Heart right ventricle (tissue), 16 donors: ENCODE results near the gene RERG. TPM values are rescaled to one million over a fixed set of nuclear protein-coding genes. Genes with fewer than 3 reads are reported as not detected.
A peak's percentile ranks its signal among the peaks of the same experiment; 100 is the strongest.

Experiments used
- ATAC-seq, 8 donors: fragments of 200-7000 bp; cut with Tn5 transposase; one replicate each; pipeline ENCODE4 v1.9.1; 2020; ENCODE audit warnings: mild to moderate bottlenecking in 8 of 8, moderate library complexity in 8 of 8, moderate number of reproducible peaks in 1 of 8
- DNase-seq, 2 donors: peaks; one replicate each; pipeline ENCODE4 v3.0.0-alpha.2; 2020
- H3K27ac ChIP-seq, 10 donors: fragments of 200-600 bp; sonication (generic) in 2 of 10; one replicate each; pipeline versions ENCODE4 v1.5.0 to v1.8.0; 2020 to 2022; ENCODE audit warnings: mild to moderate bottlenecking in 3 of 10
- H3K27me3 ChIP-seq, 7 donors: fragments of 200-600 bp; one replicate each; pipeline ENCODE4 v1.8.0; 2021 to 2022; ENCODE audit warnings: mild to moderate bottlenecking in 2 of 7
- H3K36me3 ChIP-seq, 9 donors: fragments of 200-600 bp; sonication (generic) in 1 of 9; one replicate each; pipeline versions ENCODE4 v1.5.0 to v1.8.0; 2020 to 2022; ENCODE audit warnings: mild to moderate bottlenecking in 2 of 9
- H3K4me1 ChIP-seq, 9 donors: fragments of 200-600 bp; sonication (generic) in 1 of 9; one replicate each; pipeline versions ENCODE4 v1.5.0 to v1.8.0; 2020 to 2022; ENCODE audit warnings: mild to moderate bottlenecking in 4 of 9
- H3K4me3 ChIP-seq, 10 donors: fragments of 200-600 bp; sonication (generic) in 2 of 10; one replicate each; pipeline versions ENCODE4 v1.5.0 to v1.8.0; 2020 to 2022; ENCODE audit warnings: mild to moderate bottlenecking in 7 of 10, moderate library complexity in 2 of 10
- H3K9me3 ChIP-seq, 11 donors: fragments of 200-600 bp in 10 of 11; sonication (generic) in 2 of 11; one replicate each; pipeline versions ENCODE4 v1.5.0 to v1.8.0; 2013 to 2022; ENCODE audit warnings: mild to moderate bottlenecking in 2 of 11, control low read depth in 1 of 11, moderate library complexity in 1 of 11
- CTCF ChIP-seq, 9 donors: fragments of 200-600 bp; sonication (generic) in 2 of 9; IDR thresholded peaks; one replicate each; pipeline versions ENCODE4 v1.5.0 to v1.8.0; 2021 to 2022; ENCODE audit warnings: antibody characterized with exemption in 9 of 9, mild to moderate bottlenecking in 5 of 9, moderate library complexity in 1 of 9
- WGBS, 2 donors: extraction: QIAGEN DNeasy Blood & Tissue Kit; methylation state at CpG; one replicate each; pipeline ENCODE4 v1.1.7; 2013; ENCODE audit warnings: inconsistent platforms in 1 of 2; 5-methylcytosine and 5-hydroxymethylcytosine counted together
- intact Hi-C, 10 donors: fragments of 100-400 bp; cut with DNase I; formaldehyde crosslinking; loops; one replicate each; pipeline versions ENCODE4 v1.11.1 to v1.14.2; 2022
- polyA plus RNA-seq, 2 donors: library from polyadenylated mRNA; stranded (reverse); fragments of 200-250 nt; gene quantifications; one replicate each; pipeline ENCODE4 v1.2.3, GENCODE V29; 2013
- total RNA-seq, 10 donors: library from RNA; stranded (reverse); fragmentation: NEBNext Ultra II Directional in 3 of 10; extraction: Animal tissue kit (Norgen Biotek cat#: 25700) in 3 of 10; gene quantifications; one replicate each; pipeline versions ENCODE4 v1.2.1 to v1.2.4, GENCODE V29; 2021 to 2023
- donor health status: Arrhythmogenic right ventricular cardiomyopathy.
- donor health status: ischemic (EF 13 %, LVEDD 7.1; RV severe dilation, severe dysfunction).
- donor health status: healthy with polysubstance abuse.
- donor health status: DM: no; HTN: yes; CAD: no.
- donor health status: DM: no; HTN: no; CAD: no.
- donor health status: ischemic (EF 25% LVEDD 6.9; RV normal size, moderate dysfunction).
- donor health status: ischemic (EF 25% LVEDD 5.7; RV mildly dilated, moderate dysfunction).
- donor health status: healthy.
- donor health status: DM: yes; HTN: yes; CAD: no.
- donor health status: Ischemic cardiomyopathy.
- donor health status: ischemic (EF 35%, LVEDD 5.7; RV mildly dilated, moderate dysfunction).
- donor health status: nonischemic (EF 11% LVEDD 7.7; RV severe dilation, severe dysfunction).
- donor health status: DM: yes; HTN: yes; CAD: no.
- donor health status: PGD.
- donor health status: ischemic (EF 29% LVEDD 5.4; RV normal size, mild dysfunction).
- donor health status: nonischemic (EF 23%, LVEDD 6.1; RV moderate dilation, normal function).

Gene RERG
- total and polyA plus RNA-seq, 12 donors, result 2.1 to 9.7 (median 2.7) TPM

GRCh38 chr12:15184484-15184883 lies 36.7 kb downstream of the RERG start:
- DNase-seq, result no peak
- Histone ChIP-seq H3K4me3 (no peak overlapping the region), H3K4me1 (peaks cover 0 to 18% (median 5%) of the 10 kb centered on the region in 9 donors), H3K36me3 (no peaks in the 10 kb centered on the region), H3K27ac (no peak overlapping the region), H3K27me3 (no peaks in the 10 kb centered on the region), H3K9me3 (no peaks in the 10 kb centered on the region)
- TF ChIP-seq CTCF (IDR thresholded peaks at IDR 0.05), result no peak
- ATAC-seq, result no peak
- 72 to 74% methylated on average over 4 of the region's 4 CpGs for WGBS, 2 donors
- intact Hi-C loops, result loop anchor here in 1 of 10 donors (5.0 kb wide), 1 partner anchor 33 kb away; no protein-coding TSS in a partner anchor

- TF ChIP-seq CTCF (IDR thresholded peaks at IDR 0.05), result no peak
- Histone ChIP-seq H3K4me3 (no peak overlapping the region), H3K36me3 (no peaks in the 10 kb centered on the region), H3K27me3 (no peaks in the 10 kb centered on the region), H3K27ac (peak overlapping the region in 1 of 10 donors; percentile 2), H3K9me3 (no peaks in the 10 kb centered on the region), H3K4me1 (peaks cover 0 to 21% (median 10%) of the 10 kb centered on the region in 9 donors)
- intact Hi-C loops, result loop anchor here in 1 of 10 donors (5.0 kb wide), 1 partner anchor 33 kb away; no protein-coding TSS in a partner anchor
- DNase-seq (no peak), ATAC-seq (no peak)
- 49 to 52% methylated on average over 5 of the region's 5 CpGs for WGBS, 2 donors
Observed at GRCh38 chr12:15183821-15184220, 37.4 kb downstream of the RERG start.

- 64 to 68% methylated on average over 3 of the region's 3 CpGs for WGBS, 2 donors
- TF ChIP-seq CTCF (IDR thresholded peaks at IDR 0.05), result no peak
- no peak overlapping the region for H3K4me3 ChIP-seq
- H3K9me3 ChIP-seq, result no peaks in the 10 kb centered on the region
- DNase-seq (no peak), ATAC-seq (peak; percentile 65 to 90 (median 81))
- H3K36me3 ChIP-seq, result no peaks in the 10 kb centered on the region
- peak overlapping the region in 8 of 10 donors; percentile 9 to 64 (median 56) for H3K27ac ChIP-seq
- H3K4me1 ChIP-seq, result peaks cover 0 to 18% (median 7%) of the 10 kb centered on the region in 9 donors
- intact Hi-C loops, result loop anchor here in 1 of 10 donors (5.0 kb wide), 1 partner anchor 36 kb away; no protein-coding TSS in a partner anchor
- peaks cover 0 to 4% (median 0%) of the 10 kb centered on the region in 7 donors for H3K27me3 ChIP-seq
Observed at GRCh38 chr12:15181017-15181683, 40.1 kb downstream of the RERG start.

GRCh38 chr12:15180325-15180724 lies 40.9 kb downstream of the RERG start:
- peaks cover 0 to 18% (median 7%) of the 10 kb centered on the region in 9 donors for H3K4me1 ChIP-seq
- no peaks in the 10 kb centered on the region for H3K36me3 ChIP-seq
- no peak for TF ChIP-seq CTCF (IDR thresholded peaks at IDR 0.05)
- no peak overlapping the region for H3K4me3 ChIP-seq
- H3K27ac ChIP-seq, result peak overlapping the region in 7 of 10 donors; percentile 44 to 64 (median 59)
- peaks cover 0 to 4% (median 0%) of the 10 kb centered on the region in 7 donors for H3K27me3 ChIP-seq
- intact Hi-C loops, result loop anchor here in 1 of 10 donors (5.0 kb wide), 1 partner anchor 37 kb away; no protein-coding TSS in a partner anchor
- ATAC-seq (peak in 6 of 8 donors; percentile 25 to 53 (median 38)), DNase-seq (no peak)
- WGBS, 2 donors, result 62 to 76% methylated on average over 2 of the region's 2 CpGs
- H3K9me3 ChIP-seq, result peaks cover 0 to 6% (median 0%) of the 10 kb centered on the region in 11 donors
